Right ventricle myocardium superior (tissue), 1 donor: Measurements from ENCODE around the gene KLHL34. TPM values are rescaled to one million over a fixed set of nuclear protein-coding genes. Genes with fewer than 3 reads are reported as not detected.

ENCODE experiments used
- ATAC-seq: fragments of 200-7000 bp; cut with Tn5 transposase; one replicate; pipeline ENCODE4 v1.9.1; 2020; ENCODE audit warnings: mild to moderate bottlenecking; ENCODE audit not compliant: poor library complexity
- DNase-seq: peaks from one replicate; pipeline ENCODE4 v3.0.0-alpha.2; 2020
- intact Hi-C: fragments of 100-400 bp; cut with DNase I; formaldehyde crosslinking; loops from one replicate; pipeline ENCODE4 v1.11.2; 2022
- total RNA-seq: library from RNA; stranded (reverse); fragmentation: NEBNext Ultra II Directional; extraction: Animal tissue kit (Norgen Biotek cat#: 25700); gene quantifications from one replicate; pipeline ENCODE4 v1.2.1, GENCODE V29; 2021
- donor health status: DM: no; HTN: yes; CAD: no; lungs with severe emphysema.

The KLHL34 gene
- total RNA-seq, 1 donor from 2014 or later: 4.2 TPM

- no peak for ATAC-seq
- intact Hi-C loops: no loop called here
- DNase-seq: peak; percentile 32
Measured at GRCh38 chrX:21657318-21658151, 595 bp downstream of the KLHL34 start.

- ATAC-seq (no peak), DNase-seq (no peak)
- intact Hi-C loops: no loop called here
Measured at GRCh38 chrX:21656587-21657317, 1.4 kb downstream of the KLHL34 start.

GRCh38 chrX:21655901-21656586, 2.1 kb downstream of the KLHL34 start:
- ATAC-seq: no peak
- peak; percentile 22 for DNase-seq
- intact Hi-C loops: no loop called here

DNA sequence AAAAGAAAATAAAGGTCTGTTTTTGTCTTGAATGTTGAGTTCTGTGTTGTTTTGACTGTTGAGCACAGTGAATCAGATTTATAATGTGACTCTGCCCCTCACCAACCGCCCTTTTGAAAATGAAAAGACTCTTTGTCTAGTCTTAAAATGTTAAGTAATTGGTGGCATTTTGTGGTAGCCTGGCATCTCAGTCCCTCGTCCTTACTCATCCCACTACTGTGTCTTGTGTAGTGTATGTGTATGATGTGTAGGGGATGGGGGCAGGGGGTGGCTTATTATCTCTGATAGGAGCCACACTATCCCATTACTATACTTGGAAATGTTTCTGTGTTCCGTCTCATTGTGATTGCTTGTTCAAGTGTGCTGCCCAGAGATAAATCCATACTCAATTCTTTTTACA, 12.2 kb downstream of the KLHL34 start:
- intact Hi-C loops: no loop called here
- DNase-seq: no peak
- no peak for ATAC-seq

DNA sequence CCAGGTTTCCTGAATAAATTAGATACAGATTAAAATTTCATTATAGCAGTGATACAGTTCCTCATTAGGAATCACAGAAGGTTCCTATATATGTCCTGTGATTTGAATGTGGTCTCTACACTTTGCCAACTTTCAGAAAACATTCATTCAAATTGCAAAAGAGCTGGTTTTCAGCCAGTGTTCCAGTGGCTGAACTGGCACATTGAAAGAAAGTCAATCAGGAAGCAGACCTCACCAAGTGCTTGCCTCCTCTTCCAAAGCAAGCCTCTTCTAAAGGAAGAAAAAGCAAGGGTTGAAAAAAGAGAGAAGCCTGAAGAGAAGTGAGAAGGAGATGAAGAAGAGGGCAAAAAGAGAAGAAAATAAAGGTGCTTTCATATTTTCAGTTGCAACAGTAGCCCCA, 12.7 kb downstream of the KLHL34 start:
- DNase-seq: no peak
- no peak for ATAC-seq
- intact Hi-C loops: no loop called here

DNA sequence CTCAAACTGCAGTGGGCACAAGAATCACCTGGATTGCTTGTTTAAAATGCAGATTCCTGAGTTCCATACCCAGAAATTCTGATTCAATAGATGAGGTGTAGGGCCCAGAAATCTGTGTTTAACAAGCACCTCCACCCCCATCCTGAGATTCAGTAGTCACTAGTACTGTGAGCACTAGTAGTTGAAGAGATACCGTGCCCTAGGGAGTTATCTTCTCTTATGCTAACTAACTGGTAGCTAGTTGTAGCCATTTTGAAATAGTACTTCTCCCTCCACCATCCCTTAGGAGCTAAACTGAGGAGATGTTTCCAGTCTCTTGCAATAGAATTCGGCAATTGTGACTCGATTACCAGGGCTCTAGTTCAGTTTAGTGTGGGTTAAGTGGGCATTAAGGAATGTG, 18.4 kb downstream of the KLHL34 start:
- ATAC-seq: no peak
- intact Hi-C loops: no loop called here
- no peak for DNase-seq

DNA sequence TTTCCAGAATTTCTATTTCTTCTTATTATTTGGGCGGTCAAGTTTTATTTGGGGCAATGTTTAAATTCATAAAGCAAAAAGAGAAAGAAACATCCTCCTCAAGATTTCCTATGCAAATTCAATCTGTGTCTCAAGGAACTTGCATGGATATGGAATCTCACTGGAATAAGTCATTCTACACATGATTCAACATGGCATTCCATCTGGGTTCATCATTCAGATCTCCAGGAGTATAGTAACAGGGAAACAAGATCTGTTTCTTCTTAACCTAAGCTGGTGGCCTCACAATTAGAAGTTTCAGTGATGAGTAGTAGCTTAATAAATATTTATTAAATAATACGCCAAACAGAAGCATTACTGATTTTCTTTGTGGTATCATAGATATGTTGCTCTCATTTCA, 19.8 kb downstream of the KLHL34 start:
- no peak for DNase-seq
- no peak for ATAC-seq
- intact Hi-C loops: no loop called here

- ATAC-seq (no peak), DNase-seq (no peak)
- intact Hi-C loops: no loop called here
Measured at GRCh38 chrX:21632027-21632426, 26.1 kb downstream of the KLHL34 start.

DNA sequence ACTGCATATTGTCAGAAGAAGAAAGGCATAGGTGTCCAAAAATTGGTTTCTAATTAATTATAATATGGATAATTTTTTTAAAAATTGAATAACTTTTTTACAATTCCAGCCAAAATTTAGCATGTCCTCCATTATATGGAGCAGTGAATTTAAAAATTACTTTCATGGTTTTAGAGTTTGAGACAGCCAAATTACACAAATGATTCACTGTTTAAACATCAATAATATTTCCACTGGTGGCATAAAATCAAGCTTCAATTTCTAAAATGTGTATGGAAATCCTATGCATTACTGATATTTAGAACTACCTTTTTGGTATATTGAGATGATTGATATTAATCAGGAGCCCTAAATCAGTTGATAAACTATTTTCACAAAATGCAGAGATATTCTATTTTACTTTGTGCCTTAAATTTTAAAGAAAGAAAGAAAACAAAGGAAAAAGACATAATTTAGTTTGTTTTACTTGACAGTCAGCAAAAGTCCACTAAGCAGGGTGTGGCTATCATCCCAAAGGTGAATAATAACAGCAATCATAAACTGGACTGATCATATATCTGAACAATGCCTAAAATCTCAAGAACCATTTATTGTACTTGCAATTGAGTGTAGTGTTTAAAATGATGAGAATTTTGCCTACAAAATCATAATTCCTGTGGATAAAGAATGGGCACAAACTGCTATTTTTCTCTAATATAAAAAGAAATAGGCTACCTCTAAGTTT, 34.2 kb downstream of the KLHL34 start:
- intact Hi-C loops: no loop called here
- DNase-seq (no peak), ATAC-seq (no peak)

DNA sequence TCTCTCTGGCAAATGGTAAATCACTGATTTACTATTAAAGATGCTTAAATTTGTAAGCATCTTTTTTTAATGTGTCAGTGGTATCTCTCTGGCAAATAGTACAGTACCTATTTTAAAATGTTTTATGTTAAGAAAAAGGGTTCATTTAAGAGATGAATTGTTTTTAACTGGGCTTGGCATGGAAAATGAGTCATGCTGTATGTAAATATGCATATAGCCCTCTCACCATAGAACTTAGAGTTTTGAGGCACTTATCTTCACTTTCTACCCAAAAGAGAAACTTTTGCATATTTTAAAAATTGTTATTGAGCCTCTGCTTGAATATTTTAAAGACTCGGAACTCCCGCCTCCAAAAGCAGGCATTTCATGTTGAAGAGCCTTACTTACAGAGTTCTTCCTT, 37.9 kb downstream of the KLHL34 start:
- ATAC-seq: no peak
- intact Hi-C loops: no loop called here
- DNase-seq: no peak

- DNase-seq (no peak), ATAC-seq (no peak)
- intact Hi-C loops: no loop called here
Measured at GRCh38 chrX:21616386-21616785, 41.7 kb downstream of the KLHL34 start.

DNA sequence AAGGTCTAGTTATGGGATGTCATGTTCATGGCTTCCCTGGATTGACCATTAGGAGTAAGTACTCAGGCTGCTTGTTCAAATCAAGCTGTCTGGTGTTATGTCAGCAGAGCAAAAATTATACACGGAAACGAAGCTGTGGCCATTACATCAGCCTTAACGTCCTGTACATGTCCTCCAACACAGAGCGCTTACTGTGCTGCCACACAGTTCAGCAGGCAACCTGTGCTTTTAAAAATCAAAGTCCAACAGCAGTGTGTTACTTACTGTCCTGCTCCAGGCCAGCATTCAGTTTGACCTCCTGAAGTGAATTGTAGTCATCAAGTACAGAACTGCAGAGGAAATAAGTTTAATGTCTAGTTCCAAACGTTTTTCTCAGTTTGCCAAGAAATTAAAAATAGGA, 46.0 kb downstream of the KLHL34 start:
- ATAC-seq: no peak
- intact Hi-C loops: no loop called here
- DNase-seq: no peak

DNA sequence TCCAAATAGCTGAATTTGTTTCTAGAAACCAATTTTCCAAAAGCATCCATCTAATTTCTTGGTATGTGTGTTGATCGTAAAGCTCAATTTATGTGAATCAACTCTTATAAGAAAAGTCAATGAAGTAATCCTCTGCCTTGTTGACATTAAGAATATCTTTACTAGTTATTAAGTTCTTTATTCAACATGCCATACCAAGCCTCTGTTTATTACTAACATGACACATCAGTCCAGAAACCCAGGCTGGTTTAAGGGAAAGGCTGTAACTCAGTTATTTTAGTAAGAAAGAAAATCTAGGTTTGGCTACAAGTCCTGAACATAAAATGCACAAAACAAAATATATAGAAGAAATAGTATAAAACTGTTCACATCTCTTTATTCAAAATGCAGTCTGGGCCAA, 48.0 kb downstream of the KLHL34 start:
- ATAC-seq (no peak), DNase-seq (no peak)
- intact Hi-C loops: no loop called here

- DNase-seq (no peak), ATAC-seq (no peak)
- intact Hi-C loops: no loop called here
Measured at GRCh38 chrX:21606002-21606401, 52.1 kb downstream of the KLHL34 start.

Other genes with a start within 250 kb of the KLHL34 start
- gene SMPX, start 99.8 kb upstream of the KLHL34 start, total RNA-seq: 569 TPM
- gene MBTPS2, start 181.3 kb upstream of the KLHL34 start, total RNA-seq: 8.6 TPM
- gene YY2, start 197.7 kb upstream of the KLHL34 start, total RNA-seq: 0.35 TPM